NOMO-1 (cell line): ENCODE results near the gene DDX10.
A peak's percentile ranks its signal among the peaks of the same experiment; 100 is the strongest.

ENCODE experiments used
- DNase-seq, 2 experiments: peaks; one replicate each; lab custom pipeline; 2025; ENCODE audit not compliant: unreplicated experiment in 2 of 2; lab: John Stamatoyannopoulos, UW

The DDX10 gene

GRCh38 chr11:108654100-108654499, 10.8 kb upstream of the DDX10 start:
- DNase-seq = peak in 1 of 2 experiments; percentile 35

DNA sequence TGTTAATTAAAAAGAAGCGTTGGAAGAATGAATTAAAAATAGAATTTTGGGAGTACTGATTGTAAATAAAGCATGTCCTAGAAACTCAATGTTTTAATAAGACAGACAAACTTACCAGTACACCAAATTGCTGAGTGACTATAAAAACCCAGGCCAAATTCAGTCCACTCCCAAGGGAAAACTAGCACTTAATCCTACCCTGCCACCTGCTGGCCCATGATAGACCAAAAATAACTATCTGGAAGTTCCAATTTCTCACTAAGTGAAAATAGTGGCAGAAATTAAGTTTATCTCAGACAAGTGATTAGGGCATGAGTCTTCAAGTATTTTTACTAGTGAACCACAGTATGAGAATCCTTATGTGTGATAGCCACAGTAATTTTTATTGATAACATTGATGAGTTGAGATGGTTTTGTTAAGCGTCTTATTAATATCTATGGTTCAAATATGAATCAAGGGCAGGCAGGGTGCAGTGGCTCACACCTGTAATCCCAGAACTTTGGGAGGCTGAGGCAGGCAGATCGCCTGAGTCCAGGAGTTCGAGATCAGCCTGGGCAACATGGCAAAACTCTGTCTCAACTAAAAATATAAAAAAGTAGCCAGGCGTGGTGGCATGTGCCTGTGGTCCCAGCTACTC, 9.8 kb upstream of the DDX10 start:
- DNase-seq = peak in 1 of 2 experiments; percentile 5

DNA sequence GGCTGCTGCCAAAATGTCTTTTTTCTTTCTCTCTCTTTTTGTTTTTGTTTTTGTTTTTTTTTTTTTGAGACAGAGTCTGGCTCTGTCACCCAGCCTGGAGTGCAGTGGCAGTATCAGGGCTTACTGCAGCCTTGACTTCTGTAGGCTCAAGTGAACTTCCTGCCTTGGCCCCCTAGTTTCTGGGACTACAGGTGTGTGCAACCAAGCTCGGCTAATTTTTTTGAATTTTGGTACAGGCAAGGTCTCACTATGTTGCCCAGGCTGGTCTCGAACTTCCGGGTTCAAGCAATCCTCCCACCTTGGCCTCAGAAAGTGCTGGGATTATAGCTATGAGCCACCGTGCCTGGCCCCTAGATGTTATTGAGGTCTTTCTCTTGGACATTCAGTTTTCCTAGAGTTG, 2.2 kb upstream of the DDX10 start:
- DNase-seq = no peak

- no peak for DNase-seq
Observed at GRCh38 chr11:108663154-108663877, 1.6 kb upstream of the DDX10 start.

GRCh38 chr11:108666373-108666772, 1.5 kb downstream of the DDX10 start:
- no peak for DNase-seq

- no peak for DNase-seq
Observed at GRCh38 chr11:108669286-108669685, 4.4 kb downstream of the DDX10 start.

GRCh38 chr11:108669711-108670110, 4.8 kb downstream of the DDX10 start:
- DNase-seq = no peak

GRCh38 chr11:108670451-108670850, 5.6 kb downstream of the DDX10 start:
- DNase-seq = no peak

- no peak for DNase-seq
Observed at GRCh38 chr11:108672113-108672512, 7.2 kb downstream of the DDX10 start.

DNA sequence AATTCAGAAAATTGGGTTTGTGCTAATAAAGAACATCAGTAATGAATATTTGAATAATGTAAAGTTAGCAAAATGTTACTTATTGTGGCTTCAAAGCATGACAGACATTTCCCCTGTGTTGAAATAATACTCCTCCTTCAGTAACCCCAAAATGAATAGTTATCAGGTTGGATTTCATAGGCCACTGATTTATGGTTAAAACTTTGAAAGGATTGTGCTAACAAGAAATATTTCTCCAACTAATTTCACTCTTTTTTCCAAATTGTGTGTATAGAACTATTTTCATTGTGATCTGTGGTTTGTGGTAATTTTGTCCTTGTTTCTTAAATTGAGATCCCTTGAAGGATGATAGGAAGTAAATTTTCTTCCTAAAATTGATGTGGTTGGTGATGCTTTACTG, 7.9 kb downstream of the DDX10 start:
- no peak for DNase-seq

DNA sequence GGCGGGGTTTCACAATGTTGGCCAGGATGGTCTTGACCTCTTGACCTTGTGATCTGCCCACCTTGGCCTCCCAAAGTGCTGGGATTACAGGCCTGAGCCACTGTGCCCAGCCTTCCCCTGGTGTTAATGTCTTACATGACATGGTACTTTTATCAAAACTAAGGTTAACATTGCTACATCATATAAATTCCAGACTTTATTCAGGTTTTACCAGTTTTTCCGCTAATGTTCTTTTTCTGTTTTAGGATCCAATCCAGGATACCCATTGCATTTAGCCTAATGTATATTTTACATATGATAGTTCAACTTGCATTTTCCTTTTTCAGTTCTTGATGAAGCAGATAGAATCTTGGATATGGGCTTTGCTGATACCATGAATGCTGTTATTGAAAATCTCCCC, 14.2 kb downstream of the DDX10 start:
- DNase-seq = no peak

GRCh38 chr11:108680271-108680670, 15.4 kb downstream of the DDX10 start:
- no peak for DNase-seq

DNA sequence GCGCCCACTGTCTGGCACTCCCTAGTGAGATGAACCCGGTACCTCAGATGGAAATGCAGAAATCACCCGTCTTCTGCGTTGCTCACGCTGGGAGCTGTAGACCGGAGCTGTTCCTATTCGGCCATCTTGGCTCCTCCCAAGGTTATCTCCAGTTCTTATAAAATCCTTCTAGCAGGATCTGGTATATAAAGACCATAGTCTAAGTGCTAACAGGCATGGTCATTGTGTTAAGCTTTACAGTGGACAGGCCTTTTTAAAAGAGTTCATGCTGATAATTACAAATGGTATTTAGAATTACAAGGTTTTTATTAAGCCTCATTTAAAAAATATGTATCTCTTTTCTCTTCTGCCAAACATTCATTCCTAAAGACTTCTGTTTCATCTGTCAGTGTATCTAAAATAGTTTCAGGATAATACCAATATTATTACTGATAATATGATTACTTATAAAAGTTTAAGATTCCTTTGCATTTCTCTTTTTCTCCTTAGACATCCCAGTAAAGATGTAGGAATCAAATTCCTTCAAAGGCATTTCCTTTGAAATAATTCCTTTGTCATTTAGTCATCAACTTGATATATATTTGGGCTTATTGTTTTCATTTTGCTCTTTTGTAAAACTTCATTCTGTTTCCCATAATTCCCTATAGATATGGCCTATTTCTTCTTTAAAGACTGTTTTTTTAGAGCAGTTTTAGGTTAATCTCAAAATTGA, 20.7 kb downstream of the DDX10 start:
- DNase-seq = no peak

- DNase-seq = no peak
Observed at GRCh38 chr11:108693852-108694251, 29.0 kb downstream of the DDX10 start.

- DNase-seq = no peak
Observed at GRCh38 chr11:108694846-108695245, 30.0 kb downstream of the DDX10 start.

DNA sequence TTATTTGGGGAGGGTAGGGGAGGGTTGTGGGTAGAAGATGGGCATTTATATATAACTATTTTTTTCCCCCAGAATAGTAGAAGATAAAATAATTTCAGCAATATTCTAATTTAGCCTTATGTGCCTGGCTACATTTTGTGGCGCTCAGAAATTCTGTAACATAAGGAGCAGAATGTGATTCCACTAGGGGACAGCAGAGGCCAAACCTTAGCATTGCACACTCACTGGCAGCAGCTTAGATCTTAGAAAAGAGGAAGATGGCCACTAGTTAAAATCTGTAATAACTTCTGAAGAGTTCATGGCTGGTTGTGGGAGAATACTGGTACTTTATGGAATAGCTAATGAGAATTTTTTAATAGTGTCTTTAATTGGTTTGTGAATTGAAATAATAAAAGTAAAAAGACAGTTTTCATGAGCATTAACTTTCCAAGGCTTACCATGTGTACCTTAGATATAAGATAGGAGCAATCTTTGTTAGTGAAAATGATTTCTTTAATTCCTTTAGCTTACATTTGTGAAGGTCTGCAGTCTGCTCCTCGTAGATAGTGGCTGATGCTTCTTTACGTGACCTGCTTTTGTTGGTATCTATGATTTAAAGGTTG, 33.1 kb downstream of the DDX10 start:
- peak; percentile 62 to 85 for DNase-seq

DNA sequence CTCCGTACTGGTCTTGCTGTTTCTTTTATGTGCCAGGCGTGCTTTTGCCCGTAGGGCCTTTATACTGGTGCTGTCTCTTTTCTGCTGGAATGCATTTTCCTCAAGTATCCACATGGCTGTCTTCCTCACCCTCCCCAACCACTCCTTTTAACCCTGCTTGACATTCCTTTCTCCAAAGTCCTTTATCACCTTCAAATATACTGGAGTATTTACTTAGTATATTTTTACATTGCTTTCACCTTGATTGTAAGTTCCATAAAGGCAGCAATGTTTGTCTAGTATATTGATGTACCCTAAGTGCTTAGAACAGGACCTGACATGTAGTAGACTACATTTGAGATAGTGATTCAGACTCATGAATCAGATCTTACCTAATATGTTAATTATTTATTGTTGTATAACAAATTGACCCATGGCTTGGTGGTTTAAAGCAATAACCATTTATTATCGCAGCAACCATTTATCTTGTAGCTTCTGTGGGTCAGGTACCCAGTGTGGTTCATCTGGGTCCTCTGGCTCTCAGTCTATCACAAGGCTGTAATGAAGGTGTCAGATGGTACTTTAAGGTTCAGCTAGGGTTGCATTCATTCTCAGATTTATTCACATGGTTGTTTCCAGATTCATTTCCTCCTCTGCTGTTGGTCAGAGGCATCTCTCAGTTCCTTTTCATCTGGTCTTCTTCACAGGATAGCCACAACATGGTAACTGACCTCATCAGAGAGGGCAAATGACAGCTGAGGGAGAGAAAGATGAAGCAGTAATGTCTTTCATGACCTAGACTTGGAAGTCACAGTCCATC, 34.2 kb downstream of the DDX10 start:
- no peak for DNase-seq

DNA sequence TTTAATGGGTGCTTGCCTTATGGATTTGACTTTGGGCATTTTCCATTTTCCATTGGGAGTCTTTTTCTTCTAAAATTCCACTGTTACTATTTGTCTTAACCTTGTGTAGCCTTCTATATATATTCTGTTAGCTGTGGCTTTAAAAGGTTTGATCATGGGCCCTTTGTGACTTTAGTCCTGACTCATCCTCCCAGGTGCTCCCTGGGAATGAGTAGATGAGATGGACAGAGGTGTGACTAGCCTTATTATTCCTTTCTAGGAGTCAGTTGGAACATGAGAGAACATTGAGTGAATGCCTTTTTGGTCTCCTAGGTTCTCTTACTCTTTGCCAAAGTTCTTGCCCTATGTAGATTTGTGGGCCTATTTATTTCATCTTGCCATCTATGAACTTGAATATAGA, 39.0 kb downstream of the DDX10 start:
- no peak for DNase-seq

DNA sequence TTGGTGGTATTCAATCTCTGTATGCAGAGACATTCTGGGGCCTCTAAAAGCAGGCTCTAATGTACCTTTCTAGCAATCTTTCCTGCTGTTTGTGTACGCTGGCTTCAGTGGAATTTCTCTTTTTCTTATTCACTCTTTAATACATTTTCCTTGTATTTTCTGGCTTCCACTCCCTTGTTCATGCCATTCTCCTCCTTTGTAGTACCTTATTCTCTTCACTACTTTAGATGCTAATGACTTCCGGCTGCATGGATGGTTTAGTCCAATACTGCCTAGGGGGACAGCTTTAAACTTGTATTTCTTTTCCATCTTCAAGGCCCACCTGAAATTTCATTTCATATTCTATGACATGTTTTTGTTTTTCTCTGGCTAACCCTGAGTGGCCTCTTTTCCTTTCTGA, 40.2 kb downstream of the DDX10 start:
- no peak for DNase-seq

- DNase-seq = no peak
Observed at GRCh38 chr11:108708173-108708572, 43.3 kb downstream of the DDX10 start.

DNA sequence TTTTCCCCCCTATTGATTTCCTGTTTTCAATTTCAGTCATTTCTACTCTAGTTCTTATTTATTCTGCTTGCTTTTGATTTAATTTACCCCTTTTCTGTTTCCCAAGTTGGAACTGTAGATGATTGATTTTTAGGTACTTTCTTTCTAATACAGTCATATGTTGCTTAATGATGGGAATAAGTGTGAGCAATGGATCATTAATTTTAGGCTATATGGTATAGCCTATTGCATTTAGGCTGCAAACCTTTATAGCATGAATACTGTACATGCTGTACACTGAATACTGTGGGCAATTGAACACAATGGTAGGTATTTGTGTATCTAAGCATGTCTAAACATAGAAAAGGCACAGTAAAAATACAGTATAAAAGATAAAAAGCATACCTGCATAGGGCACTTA, 44.9 kb downstream of the DDX10 start:
- DNase-seq = no peak
